ES-I3 (cell line): ENCODE data around the gene CES4A.
"Not testable (repeated sequence)": the region's sequence is repeated elsewhere in the genome, so short reads cannot be mapped to it uniquely, and the experiment has no call there.

ENCODE experiments used
- H3K36me3 ChIP-seq: 2 replicates; pipeline ENCODE4 v1.6.1; 2013; ENCODE audit warnings: mild to moderate bottlenecking, low read length, control low read depth, moderate library complexity; ENCODE audit not compliant: insufficient read depth
- H3K4me1 ChIP-seq: 2 replicates; pipeline ENCODE4 v1.6.1; 2013; ENCODE audit warnings: mild to moderate bottlenecking, control low read depth, low read length; ENCODE audit not compliant: insufficient read depth
- H3K9ac ChIP-seq: 2 replicates; pipeline ENCODE4 v1.6.1; 2013; ENCODE audit warnings: low read depth, mild to moderate bottlenecking, low read length, moderate library complexity
- H3K9me3 ChIP-seq: 2 replicates; pipeline ENCODE4 v1.6.1; 2013; ENCODE audit warnings: mild to moderate bottlenecking, low read length, moderate library complexity; ENCODE audit not compliant: control insufficient read depth, insufficient read depth

The CES4A gene

DNA sequence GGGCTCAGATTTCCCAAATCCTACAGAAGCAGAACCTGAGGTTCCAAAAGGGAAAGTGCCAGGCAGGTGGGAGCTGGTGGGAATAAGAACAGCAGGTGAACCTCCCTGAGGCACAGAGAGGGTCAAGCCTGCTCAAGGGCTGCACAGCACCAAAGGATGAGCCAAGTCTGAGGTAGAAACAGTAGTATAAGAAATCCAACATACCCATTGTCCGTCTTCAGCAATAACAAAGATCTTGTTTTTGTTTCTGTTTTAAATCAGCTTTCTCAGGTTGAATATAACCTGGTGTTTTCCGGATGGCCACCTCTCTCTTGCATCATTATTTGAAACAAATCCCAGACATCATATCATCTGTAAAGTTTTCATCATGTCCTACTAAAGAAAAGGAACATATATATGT is 38.0 kb upstream of the CES4A start:
- H3K9ac ChIP-seq, result no peak overlapping the region
- no peaks in the 10 kb centered on the region for H3K36me3 ChIP-seq
- no peaks in the 10 kb centered on the region for H3K9me3 ChIP-seq
- H3K4me1 ChIP-seq, result no peaks in the 10 kb centered on the region

DNA sequence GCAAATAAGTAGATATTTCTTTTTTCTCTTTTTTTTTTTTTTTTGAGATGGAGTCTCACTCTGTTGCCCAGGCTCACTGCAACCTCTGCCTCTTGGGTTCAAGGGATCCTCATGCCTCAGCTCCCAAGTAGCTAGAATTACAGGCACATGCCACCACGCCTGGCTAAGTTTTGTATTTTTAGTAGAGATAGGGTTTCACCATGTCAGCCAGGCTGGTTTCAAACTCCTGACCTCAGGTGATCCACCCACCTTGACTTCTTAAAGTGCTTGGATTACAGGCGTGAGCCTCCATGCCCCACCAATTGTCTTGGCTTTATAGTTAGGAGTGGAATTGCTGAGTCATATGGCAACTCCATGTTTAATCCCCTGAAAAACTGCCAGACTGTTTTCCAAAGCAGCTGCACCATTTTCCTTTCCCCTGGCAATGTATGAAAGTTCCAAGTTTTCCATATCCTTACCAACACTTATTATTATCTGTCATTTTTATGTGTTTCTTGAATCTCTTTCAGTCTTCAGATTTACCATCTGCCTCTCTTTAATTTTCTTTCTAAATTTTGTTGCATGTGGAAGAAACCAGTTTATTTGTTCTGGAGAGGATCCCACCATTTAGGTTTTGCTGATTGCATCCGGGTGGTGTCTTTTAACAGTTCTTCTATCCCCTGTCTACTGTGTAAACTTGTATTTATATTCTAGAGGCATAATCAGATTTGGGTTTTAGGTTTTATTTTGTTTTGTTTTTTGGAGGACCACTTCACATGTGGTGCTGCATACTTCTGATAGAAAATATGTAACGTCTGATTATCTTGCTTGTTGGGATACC is 37.2 kb upstream of the CES4A start:
- H3K9me3 ChIP-seq, result no peaks in the 10 kb centered on the region
- no peak overlapping the region for H3K9ac ChIP-seq
- H3K36me3 ChIP-seq, result no peaks in the 10 kb centered on the region
- H3K4me1 ChIP-seq, result no peaks in the 10 kb centered on the region

DNA sequence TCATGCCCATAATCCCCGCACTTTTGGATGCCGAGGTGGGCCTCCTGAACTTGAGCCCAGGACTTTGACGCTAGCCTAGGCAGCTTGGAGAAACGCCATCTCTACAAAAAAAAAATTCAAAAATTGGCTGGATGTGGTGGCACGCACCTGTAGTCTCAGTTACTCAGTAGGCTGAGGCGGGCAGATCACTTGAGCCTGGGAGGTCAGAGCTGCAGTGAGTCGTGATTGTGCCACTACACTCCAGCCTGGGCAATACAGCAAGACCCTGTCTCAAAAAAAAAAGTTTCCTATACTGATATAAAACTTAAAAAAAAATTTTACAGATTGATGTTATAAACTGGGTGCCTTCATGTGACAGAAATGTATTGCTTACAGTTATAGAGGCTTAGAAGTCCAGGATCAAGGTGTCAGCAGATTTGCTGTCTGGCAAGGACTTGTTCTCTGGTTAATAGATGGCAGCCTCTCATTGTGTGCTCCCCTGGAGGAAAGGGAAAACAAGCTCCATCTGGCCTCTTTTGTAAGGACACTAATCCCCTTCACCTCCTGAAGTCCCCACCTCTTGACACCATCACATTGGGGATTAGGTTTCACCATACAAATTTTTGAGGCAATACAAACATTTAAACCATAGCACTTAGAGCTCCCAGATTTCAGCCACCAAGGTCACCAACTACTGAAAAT is 35.8 kb upstream of the CES4A start:
- no peaks in the 10 kb centered on the region for H3K4me1 ChIP-seq
- H3K36me3 ChIP-seq, result no peaks in the 10 kb centered on the region
- no peaks in the 10 kb centered on the region for H3K9me3 ChIP-seq
- no peak overlapping the region for H3K9ac ChIP-seq

DNA sequence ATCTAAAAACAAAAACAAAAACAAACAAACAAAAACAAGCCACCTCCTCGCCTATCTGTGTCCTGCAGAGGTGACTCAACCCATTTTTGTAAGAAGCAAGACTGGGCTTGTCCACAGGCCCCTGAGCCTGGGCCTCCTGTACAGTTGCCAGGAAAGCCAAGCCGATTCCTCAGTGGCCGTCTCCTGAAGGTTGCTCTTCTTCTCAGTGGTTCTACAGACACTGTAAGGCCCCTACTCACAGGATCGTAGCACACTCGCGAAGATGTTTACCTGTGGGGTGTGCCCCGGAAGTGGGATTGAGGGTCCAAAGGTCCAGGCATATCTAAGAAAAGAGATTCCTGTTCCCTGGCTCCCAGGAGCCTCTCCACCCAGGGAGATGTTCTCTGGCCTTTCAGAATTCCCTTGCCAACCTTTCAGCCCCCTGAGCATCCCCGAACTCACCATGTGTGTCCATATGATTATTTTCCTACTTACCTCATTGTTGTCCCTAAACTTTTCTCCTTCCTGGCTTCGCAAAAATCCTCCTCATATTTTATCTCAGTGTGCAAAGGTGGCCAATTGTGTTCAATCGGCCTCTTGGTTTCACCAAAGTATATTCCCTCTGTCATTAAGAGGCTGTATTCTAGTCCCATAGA is 34.8 kb upstream of the CES4A start:
- H3K36me3 ChIP-seq, result no peaks in the 10 kb centered on the region
- no peaks in the 10 kb centered on the region for H3K9me3 ChIP-seq
- no peaks in the 10 kb centered on the region for H3K4me1 ChIP-seq
- no peak overlapping the region for H3K9ac ChIP-seq

DNA sequence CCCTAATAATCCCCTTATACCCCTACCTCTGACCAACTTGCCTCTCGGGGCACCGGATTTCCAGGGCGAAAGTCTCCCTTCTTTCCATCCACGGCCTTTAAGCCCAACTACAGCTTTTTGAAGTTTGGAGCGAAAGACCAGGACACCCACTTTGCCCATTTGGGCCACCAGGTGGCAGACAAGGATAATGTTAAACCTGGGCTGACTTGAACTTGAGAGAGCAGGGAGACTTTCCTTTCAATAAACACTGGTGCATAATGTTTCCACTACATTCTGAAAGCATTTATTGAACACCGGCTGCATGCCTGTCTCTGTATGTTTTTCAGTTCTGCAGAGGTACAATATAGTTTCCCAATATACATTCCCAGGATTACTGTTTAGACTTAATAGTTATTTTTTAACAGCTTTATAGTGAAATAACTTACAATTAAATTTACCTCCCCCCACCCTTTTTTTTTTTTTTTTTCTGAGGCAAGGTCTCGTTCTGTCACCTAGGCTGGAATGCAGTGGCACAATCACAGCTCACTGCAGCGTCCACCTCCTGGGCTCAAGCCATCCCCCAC is 34.2 kb upstream of the CES4A start:
- Histone ChIP-seq H3K36me3 (no peaks in the 10 kb centered on the region), H3K9me3 (no peaks in the 10 kb centered on the region), H3K9ac (no peak overlapping the region), H3K4me1 (no peaks in the 10 kb centered on the region)

DNA sequence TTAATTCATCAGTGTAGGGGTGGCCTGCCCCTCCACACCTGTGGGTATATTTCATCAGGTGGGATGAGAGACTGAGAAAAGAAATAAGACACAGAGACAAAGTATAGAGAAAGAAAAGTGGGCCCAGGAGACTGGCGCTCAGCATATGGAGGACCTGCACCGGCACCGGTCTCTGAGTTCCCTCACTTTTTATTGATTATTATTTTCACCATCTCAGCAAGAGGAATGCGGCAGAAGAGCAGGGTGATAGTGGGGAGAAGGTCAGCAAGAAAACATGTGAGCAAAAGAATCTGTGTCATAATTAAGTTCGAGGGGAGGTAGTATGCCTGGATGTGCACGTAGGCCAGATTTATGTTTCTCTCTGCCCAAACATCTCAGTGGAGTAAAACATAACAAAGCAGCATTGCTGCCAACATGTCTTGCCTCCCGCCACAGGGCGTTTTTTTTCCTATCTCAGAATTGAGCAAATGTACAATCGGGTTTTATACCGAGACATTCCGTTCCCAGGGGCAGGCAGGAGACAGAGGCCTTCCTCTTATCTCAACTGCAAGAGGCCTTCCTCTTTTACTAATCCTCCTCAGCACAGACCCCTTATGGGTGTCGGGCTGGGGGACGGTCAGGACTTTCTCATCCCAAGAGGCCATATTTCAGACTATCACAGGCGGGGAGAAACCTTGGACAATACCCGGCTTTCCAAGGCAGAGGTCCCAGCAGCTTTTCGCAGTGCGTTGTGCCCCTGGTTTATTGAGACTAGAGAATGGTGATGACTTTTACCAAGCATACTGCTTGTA is 32.8 kb upstream of the CES4A start:
- H3K36me3 ChIP-seq, H3K9ac ChIP-seq, H3K4me1 ChIP-seq, H3K9me3 ChIP-seq: not testable (repeated sequence)

DNA sequence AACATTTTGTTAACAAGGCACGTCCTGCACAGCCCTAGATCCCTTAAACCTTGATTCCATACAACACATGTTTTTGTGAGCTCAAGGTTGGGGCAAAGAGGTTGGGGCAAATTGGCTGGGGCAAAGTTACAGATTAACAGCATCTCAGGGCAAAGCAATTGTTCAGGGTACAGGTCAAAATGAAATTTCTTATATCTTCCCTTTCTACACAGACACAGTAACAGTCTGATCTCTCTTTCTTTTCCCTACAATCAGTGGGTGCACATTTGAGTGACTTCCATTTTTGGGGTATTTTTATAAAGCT is 32.3 kb upstream of the CES4A start:
- H3K9ac ChIP-seq, H3K36me3 ChIP-seq, H3K9me3 ChIP-seq, H3K4me1 ChIP-seq: not testable (repeated sequence)

DNA sequence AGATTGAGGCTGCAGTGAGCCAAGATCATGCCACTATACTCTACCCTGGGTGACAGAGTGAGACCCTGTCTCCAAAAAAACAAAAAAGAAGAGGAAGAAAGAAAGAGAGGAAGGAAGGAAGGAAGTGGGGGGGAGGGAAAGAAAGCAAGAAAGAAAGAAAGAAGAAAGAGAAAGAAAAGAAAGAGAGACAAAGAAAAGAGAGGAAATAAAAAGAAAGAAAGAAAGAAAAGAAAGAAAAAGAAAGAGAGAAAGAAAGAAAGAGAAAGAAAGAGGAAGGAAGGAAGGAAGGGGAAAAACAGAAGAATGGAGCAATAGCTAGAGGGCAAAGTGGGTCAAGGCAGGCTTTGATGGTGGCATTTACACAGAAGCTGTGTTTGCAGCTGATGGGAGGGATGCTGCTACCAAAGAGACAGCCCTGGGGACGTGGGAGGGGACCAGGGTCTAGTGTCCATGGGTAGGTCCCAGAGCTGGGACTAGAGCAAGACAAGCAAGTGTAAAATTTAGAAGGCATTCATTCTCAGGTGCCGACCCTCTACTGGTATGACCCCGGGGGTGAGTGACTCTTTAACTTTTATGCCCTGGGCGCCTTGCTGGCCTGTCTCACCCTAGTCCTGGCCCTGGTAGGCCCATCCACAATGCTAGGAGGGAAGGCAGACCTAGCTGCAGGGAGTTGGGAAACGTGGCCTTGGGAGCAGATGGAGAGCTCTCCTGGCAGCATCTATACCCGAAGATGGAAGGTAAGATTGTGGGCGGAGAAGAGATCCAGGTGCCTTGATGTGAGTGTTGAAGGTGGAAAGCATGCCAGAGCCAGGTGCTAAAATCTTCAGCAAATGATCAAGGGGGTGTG is 29.3 kb upstream of the CES4A start:
- no peaks in the 10 kb centered on the region for H3K9me3 ChIP-seq
- no peak overlapping the region for H3K9ac ChIP-seq
- H3K4me1 ChIP-seq, result no peaks in the 10 kb centered on the region
- no peaks in the 10 kb centered on the region for H3K36me3 ChIP-seq

DNA sequence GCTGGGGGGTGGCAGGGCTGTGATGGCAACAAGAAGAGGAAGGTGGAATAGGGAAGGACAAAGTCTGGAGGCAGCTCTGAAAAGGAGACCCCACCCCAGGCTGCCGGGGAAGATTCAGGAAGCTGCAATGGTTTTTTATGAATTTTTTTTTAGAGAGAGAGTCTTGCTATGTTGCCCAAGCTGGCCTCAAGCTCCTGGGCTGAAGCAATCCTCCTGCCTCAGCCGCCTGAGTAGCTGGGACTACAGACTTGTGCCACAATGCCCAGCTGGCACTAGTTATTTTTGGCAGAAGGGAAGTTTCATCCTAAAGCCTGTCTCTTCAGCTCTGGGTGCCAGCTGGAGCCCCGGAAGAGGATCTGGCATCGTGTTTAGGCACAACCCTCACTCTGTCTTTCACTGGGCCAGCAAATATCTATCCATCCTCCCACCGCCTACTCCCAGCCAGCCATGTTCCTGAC is 28.7 kb upstream of the CES4A start:
- Histone ChIP-seq H3K9me3 (no peaks in the 10 kb centered on the region), H3K9ac (no peak overlapping the region), H3K4me1 (no peaks in the 10 kb centered on the region), H3K36me3 (no peaks in the 10 kb centered on the region)

DNA sequence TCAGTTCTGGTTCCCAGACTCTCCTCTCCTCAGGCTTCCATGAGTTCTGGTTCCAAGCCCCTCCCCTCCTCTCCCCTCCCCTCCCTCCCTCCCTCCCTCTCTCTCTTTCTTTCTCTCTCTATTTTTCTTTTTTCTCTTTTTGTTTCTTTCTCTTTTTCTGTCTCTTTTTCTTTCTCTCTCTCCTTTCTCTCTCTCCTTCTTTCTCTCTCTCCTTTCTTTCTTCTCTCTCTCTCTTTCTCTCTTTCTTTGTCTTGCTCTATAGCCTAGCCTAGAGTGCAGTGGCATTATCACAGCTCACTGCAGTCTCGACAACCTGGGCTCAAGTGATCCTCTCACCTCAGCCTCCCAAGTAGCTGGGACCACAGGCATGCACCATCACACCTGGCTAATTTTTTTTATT is 28.1 kb upstream of the CES4A start:
- H3K4me1 ChIP-seq, result no peaks in the 10 kb centered on the region
- no peak overlapping the region for H3K9ac ChIP-seq
- H3K36me3 ChIP-seq, result no peaks in the 10 kb centered on the region
- no peaks in the 10 kb centered on the region for H3K9me3 ChIP-seq

DNA sequence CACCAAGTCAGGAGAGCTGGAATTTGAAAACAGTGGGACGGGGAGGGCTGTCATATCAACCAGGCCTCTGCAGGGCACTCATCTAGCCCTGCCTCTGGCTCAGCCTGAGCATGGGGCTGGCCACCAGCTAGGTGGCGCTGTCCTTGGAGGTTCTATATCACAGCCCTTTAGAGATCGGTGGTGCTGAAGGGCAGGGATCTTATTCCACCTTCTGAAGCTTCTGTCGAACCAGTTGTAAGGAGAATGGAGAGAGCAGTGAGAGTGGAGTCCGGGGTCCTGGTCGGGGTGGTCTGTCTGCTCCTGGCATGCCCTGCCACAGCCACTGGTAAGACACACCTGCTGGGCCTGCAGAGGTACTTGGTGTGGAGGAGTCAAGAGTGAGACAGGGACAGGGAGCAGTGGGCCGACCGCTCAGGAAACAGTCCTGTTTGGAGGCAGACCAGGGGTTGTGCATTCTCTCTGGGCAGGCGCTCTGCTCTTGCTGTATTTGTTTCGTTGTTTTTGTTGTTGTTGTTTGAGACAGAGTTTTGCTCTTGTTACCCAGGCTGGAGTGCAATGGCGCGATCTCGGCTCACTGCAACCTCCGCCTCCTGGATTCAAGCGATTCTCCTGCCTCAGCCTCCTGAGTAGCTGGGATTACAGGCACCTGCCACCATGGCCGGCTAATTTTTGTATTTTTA is 27.2 kb upstream of the CES4A start, which contains the start of gene CES3:
CES3 (plus strand) TSS at position 202 of the 680 bp plus-strand sequence; CDS start at position 244, 42 bp downstream.
- H3K9me3 ChIP-seq, result no peaks in the 10 kb centered on the region
- peak within 1 kb of the TSS; percentile 41 for H3K9ac ChIP-seq
- H3K36me3 ChIP-seq, result no peaks in the 10 kb centered on the region
- no peaks in the 10 kb centered on the region for H3K4me1 ChIP-seq

DNA sequence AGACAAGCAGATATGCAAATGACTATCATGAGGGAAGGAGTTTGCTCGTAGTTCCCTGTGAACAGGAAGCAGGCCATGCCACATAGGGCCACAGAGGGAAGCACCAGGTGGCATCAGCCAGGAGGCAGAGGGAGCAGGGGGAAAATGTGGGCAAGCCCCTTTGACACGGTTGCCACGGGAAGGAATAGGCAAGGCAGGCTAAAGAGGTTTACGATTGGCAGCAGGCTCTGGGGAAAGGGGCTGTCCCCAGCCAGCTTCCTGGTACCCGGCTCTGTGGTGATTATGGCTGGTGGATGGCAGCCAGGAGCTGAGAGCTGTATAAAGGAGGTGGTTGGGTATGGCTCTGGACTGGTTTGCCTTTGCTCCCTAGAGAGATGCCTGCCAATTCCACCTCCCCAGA is 26.5 kb upstream of the CES4A start:
- Histone ChIP-seq H3K9me3 (no peaks in the 10 kb centered on the region), H3K4me1 (no peaks in the 10 kb centered on the region), H3K36me3 (no peaks in the 10 kb centered on the region), H3K9ac (no peak overlapping the region)

DNA sequence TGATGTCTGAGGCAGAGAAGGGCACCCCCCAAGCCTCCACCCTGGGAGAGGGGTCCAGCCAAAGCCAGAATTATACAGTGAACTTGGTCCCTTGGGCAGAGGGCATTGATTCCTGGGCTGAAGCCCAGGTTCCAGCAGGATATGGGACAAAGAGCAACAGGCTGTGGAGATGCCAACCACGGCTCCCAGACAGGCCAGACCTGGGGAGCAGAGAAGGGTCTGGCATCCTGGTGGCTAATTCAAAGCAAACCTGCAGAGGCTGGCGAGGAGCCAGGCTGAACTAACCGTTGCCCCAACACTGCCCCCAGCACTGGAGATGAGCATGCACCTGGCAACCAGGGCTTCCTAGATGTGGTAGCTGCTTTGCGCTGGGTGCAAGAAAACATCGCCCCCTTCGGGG is 24.3 kb upstream of the CES4A start:
- no peak overlapping the region for H3K9ac ChIP-seq
- H3K36me3 ChIP-seq, result no peaks in the 10 kb centered on the region
- no peaks in the 10 kb centered on the region for H3K9me3 ChIP-seq
- no peaks in the 10 kb centered on the region for H3K4me1 ChIP-seq
